ENCODE data around the gene ZNF581.

ZNF581 gene

GRCh38 chr19:55660991-55661390, 17.5 kb downstream of the ZNF581 start:
- Histone ChIP-seq H3K4me3 (ENCODE audit: severe bottlenecking) (no peak overlapping the region), H3K27me3 (ENCODE audit: insufficient read depth, poor library complexity, severe bottlenecking) (no peaks in the 10 kb centered on the region), H3K27ac (ENCODE audit: poor library complexity, severe bottlenecking) (no peak overlapping the region), H3K9me3 (ENCODE audit: severe bottlenecking) (no peaks in the 10 kb centered on the region), H3K36me3 (ENCODE audit: low read depth) (peaks cover 73% of the 10 kb centered on the region), H3K4me1 (ENCODE audit: insufficient read depth, poor library complexity, severe bottlenecking) (peaks cover 4% of the 10 kb centered on the region)
- ATAC-seq (ENCODE audit: low read depth) (no peak), DNase-seq (ENCODE audit: low spot score) (no peak)
- TF ChIP-seq CTCF (IDR thresholded peaks at IDR 0.05; ENCODE audit: poor library complexity, severe bottlenecking), result no peak

GRCh38 chr19:55661826-55662225, 18.4 kb downstream of the ZNF581 start:
- Histone ChIP-seq H3K4me1 (ENCODE audit: insufficient read depth, poor library complexity, severe bottlenecking) (peaks cover 4% of the 10 kb centered on the region), H3K27ac (ENCODE audit: poor library complexity, severe bottlenecking) (no peak overlapping the region), H3K9me3 (ENCODE audit: severe bottlenecking) (no peaks in the 10 kb centered on the region), H3K36me3 (ENCODE audit: low read depth) (peaks cover 74% of the 10 kb centered on the region), H3K27me3 (ENCODE audit: insufficient read depth, poor library complexity, severe bottlenecking) (no peaks in the 10 kb centered on the region), H3K4me3 (ENCODE audit: severe bottlenecking) (no peak overlapping the region)
- DNase-seq (ENCODE audit: low spot score) (no peak), ATAC-seq (ENCODE audit: low read depth) (no peak)
- no peak for TF ChIP-seq CTCF (IDR thresholded peaks at IDR 0.05; ENCODE audit: poor library complexity, severe bottlenecking)

- no peak overlapping the region for H3K4me3 ChIP-seq (ENCODE audit: severe bottlenecking)
- H3K9me3 ChIP-seq (ENCODE audit: severe bottlenecking), result no peaks in the 10 kb centered on the region
- TF ChIP-seq CTCF (IDR thresholded peaks at IDR 0.05; ENCODE audit: poor library complexity, severe bottlenecking), result no peak
- H3K4me1 ChIP-seq (ENCODE audit: insufficient read depth, poor library complexity, severe bottlenecking), result no peaks in the 10 kb centered on the region
- H3K27ac ChIP-seq (ENCODE audit: poor library complexity, severe bottlenecking), result no peak overlapping the region
- H3K36me3 ChIP-seq (ENCODE audit: low read depth), result peaks cover 87% of the 10 kb centered on the region
- ATAC-seq (ENCODE audit: low read depth) (no peak), DNase-seq (ENCODE audit: low spot score) (no peak)
- no peaks in the 10 kb centered on the region for H3K27me3 ChIP-seq (ENCODE audit: insufficient read depth, poor library complexity, severe bottlenecking)
Measured at GRCh38 chr19:55663846-55664536, 20.5 kb downstream of the ZNF581 start.

- DNase-seq (ENCODE audit: low spot score), result no peak
- TF ChIP-seq CTCF (IDR thresholded peaks at IDR 0.05; ENCODE audit: poor library complexity, severe bottlenecking), result no peak
- H3K27me3 ChIP-seq (ENCODE audit: insufficient read depth, poor library complexity, severe bottlenecking), result no peaks in the 10 kb centered on the region
- no peaks in the 10 kb centered on the region for H3K4me1 ChIP-seq (ENCODE audit: insufficient read depth, poor library complexity, severe bottlenecking)
- H3K9me3 ChIP-seq (ENCODE audit: severe bottlenecking), result no peaks in the 10 kb centered on the region
- H3K4me3 ChIP-seq (ENCODE audit: severe bottlenecking), result no peak overlapping the region
- no peak for ATAC-seq (ENCODE audit: low read depth)
- peaks cover 80% of the 10 kb centered on the region for H3K36me3 ChIP-seq (ENCODE audit: low read depth)
- H3K27ac ChIP-seq (ENCODE audit: poor library complexity, severe bottlenecking), result no peak overlapping the region
Measured at GRCh38 chr19:55666343-55667005, 23.0 kb downstream of the ZNF581 start.

GRCh38 chr19:55667006-55667381, 23.5 kb downstream of the ZNF581 start:
- ATAC-seq (ENCODE audit: low read depth) (no peak), DNase-seq (ENCODE audit: low spot score) (no peak)
- H3K27me3 ChIP-seq (ENCODE audit: insufficient read depth, poor library complexity, severe bottlenecking), result no peaks in the 10 kb centered on the region
- no peak overlapping the region for H3K4me3 ChIP-seq (ENCODE audit: severe bottlenecking)
- no peaks in the 10 kb centered on the region for H3K9me3 ChIP-seq (ENCODE audit: severe bottlenecking)
- no peaks in the 10 kb centered on the region for H3K4me1 ChIP-seq (ENCODE audit: insufficient read depth, poor library complexity, severe bottlenecking)
- peaks cover 80% of the 10 kb centered on the region for H3K36me3 ChIP-seq (ENCODE audit: low read depth)
- H3K27ac ChIP-seq (ENCODE audit: poor library complexity, severe bottlenecking), result no peak overlapping the region
- no peak for TF ChIP-seq CTCF (IDR thresholded peaks at IDR 0.05; ENCODE audit: poor library complexity, severe bottlenecking)
